GM18520 (cell line): Measurements from ENCODE around the gene BMPER.

Source experiments
- ATAC-seq: cut with Tn5 transposase; IDR thresholded peaks from one replicate; pipeline ENCODE4 v1.9.1; 2021; ENCODE audit not compliant: unreplicated experiment

BMPER gene

GRCh38 chr7:33887266-33887975, 17.9 kb upstream of the BMPER start:
- ATAC-seq = no peak

GRCh38 chr7:33888166-33888565, 17.2 kb upstream of the BMPER start:
- no peak for ATAC-seq

GRCh38 chr7:33892945-33893344, 12.4 kb upstream of the BMPER start:
- no peak for ATAC-seq

GRCh38 chr7:33893377-33893776, 12.0 kb upstream of the BMPER start:
- ATAC-seq = no peak

GRCh38 chr7:33895025-33895804, 10.1 kb upstream of the BMPER start:
- ATAC-seq = peak; percentile 84

GRCh38 chr7:33900501-33900900, 4.8 kb upstream of the BMPER start:
- ATAC-seq = no peak

- ATAC-seq = no peak
These were observed 4.1 kb upstream of the BMPER start for GRCh38 chr7:33901199-33901598.

- no peak for ATAC-seq
These were observed 3.5 kb upstream of the BMPER start for GRCh38 chr7:33901847-33902246.

GRCh38 chr7:33902746-33903145, 2.6 kb upstream of the BMPER start:
- no peak for ATAC-seq

GRCh38 chr7:33903791-33904680, 1.3 kb upstream of the BMPER start:
- no peak for ATAC-seq

GRCh38 chr7:33904681-33905388, 504 bp upstream of the BMPER start:
- ATAC-seq = no peak

GRCh38 chr7:33906697-33907096, 1.4 kb downstream of the BMPER start:
- no peak for ATAC-seq

GRCh38 chr7:33907625-33908024, 2.3 kb downstream of the BMPER start:
- no peak for ATAC-seq

GRCh38 chr7:33909318-33909717, 4.0 kb downstream of the BMPER start:
- ATAC-seq = no peak

GRCh38 chr7:33909755-33910154, 4.4 kb downstream of the BMPER start:
- no peak for ATAC-seq

GRCh38 chr7:33910756-33911155, 5.4 kb downstream of the BMPER start:
- ATAC-seq = no peak

- ATAC-seq = no peak
These were observed 11.2 kb downstream of the BMPER start for GRCh38 chr7:33916357-33917081.

- no peak for ATAC-seq
These were observed 12.3 kb downstream of the BMPER start for GRCh38 chr7:33917661-33918060.

- no peak for ATAC-seq
These were observed 13.3 kb downstream of the BMPER start for GRCh38 chr7:33918438-33919143.

- ATAC-seq = no peak
These were observed 14.1 kb downstream of the BMPER start for GRCh38 chr7:33919449-33919848.
